Fibroblast of skin of right biceps (primary cell): ENCODE results near the gene NECAB2.

Experiments
- DNase-seq: peaks from one replicate; pipeline ENCODE4 v3.0.0-alpha.2; 2013

NECAB2 gene

DNA sequence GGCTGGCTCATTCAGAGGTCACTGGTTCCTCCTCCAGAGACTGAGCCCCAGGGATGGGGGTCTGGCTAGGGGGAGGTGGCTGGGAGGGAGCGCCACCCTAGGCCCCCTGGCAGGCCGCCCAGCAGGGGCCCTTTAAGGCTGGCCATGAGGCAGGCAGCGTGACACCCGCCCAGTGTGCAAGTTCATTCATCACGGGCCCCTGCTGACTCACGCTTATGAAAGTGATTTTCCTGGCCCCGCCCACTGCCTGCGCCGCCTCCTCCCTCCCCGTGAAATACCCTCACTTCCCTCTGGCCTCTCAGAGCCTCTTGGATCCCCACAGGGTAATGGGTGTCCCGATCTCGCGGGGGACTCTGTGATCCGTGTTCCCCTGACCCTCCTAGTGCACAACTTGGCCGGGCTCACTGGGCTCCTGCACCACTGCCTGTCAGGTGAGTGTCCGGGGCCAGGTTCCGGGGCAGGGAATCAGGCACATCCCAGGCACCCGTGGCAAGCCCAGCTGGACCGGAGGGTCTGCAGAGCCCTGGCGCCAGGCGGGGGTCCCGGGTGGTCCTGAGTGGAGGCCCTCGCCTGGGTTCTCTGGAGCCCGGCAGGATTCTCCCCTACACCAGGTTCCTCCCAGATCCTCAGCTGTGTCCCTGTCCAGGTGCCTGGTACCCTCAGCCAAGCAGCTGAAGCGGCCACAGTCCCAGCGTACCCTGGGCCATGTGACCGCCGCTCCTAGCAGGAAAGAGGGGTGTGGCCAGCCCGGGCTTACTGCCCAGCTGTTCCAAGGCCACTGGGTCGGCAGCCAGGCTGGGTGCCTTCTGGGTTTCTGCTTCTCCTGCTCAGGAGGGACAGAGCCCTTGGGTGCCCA is 14.9 kb upstream of the NECAB2 start, which contains the start of gene OSGIN1:
TSS of gene OSGIN1 (plus strand) at position 301 of the 856 bp plus-strand sequence. CDS start 4,432 bp downstream, outside the sequence.
- peak; percentile 93 for DNase-seq

- peak; percentile 30 for DNase-seq
Observed at GRCh38 chr16:83953796-83954576, 14.1 kb upstream of the NECAB2 start.

DNA sequence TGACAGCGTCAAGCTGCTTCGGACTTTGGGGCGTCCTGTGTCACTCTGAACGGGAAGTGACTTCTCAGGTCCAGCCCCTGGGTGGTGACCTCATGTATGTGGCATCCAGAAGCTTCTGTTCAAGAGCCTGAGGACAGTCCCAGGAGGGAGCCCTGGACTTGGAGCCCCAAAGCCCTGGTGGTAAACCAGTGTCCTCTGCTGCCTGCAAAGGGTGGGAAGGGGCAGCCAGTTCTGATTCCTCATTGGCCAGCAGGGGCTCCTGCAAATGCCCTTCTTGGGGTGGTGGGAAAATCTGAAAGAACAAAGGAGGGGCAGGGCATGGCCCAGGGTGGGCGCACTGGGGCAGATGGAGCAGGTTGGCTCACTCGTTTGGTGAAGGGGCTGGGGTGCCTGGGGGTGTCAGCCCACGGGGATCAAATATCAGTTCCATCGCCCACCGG is 13.4 kb upstream of the NECAB2 start:
- peak; percentile 61 for DNase-seq

DNA sequence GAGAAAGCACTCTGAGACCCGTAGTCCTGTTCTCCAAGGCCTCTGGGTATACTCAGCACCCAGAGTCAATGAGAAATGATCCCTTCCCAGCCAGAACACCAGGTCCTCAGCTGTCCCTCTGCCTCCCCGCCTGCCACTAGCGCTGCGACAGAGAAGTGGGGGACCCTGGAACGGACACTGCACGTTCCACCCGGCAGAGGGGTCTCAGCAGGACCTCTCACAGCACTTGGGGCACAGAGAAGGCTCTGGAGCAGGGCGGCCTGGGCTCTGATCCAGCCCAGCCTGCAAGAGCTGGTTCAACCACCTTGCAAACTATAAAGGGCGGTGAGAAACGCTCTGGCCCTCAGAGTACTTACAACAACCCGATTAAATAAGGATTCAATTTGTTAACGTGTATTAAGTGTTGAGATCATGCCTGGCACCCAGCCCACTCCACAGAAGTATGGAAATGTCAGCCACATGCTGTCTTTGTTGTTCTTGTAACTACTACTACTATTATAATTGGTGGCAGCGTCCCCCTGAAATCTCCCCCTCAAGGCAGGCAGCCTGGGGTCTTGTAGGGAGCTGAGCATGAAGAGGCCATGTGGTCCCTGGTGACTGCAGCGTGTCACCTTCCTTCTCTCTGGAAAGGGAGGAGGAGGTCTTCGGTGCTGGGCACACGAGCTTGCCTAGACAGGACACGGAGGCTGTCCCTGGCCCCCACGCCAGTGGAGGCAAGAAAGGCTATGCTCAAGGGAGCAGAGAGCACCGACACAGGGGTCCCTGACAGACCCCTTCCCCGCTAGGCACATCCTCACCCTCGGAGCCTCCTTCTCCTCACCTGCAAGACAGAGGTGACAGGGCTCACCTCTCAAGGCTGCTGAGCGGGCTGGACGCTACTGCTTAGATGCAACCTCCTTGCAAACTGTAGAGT is 12.6 kb upstream of the NECAB2 start:
- DNase-seq = peak; percentile 59

- peak; percentile 70 for DNase-seq
Observed at GRCh38 chr16:83956336-83957289, 11.4 kb upstream of the NECAB2 start.

DNA sequence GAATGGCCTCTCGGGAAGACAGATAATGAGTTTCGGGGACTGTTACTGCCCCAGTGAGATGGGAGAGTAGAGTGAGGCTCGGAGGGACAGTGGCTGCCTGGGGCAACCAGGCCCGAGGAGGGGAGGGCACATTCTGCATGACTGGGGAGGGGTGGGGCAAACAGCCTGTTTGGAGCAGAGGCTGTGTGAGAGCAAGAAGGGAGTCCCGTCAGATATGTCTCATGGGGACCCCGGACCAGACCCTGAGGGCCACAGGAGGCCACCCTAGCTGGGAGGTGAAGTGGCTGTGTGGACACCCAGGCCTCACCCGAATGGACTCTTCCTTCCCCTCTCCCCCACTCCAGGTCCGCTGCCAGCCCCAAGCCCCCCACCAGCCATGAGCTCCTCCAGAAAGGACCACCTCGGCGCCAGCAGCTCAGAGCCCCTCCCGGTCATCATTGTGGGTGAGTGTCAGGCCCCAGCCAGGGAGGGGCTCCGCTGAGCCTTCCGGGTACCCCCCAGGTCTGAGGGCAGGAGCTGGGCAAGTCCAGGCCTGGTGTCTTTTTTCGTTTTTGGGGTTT is 10.7 kb upstream of the NECAB2 start:
- no peak for DNase-seq

DNA sequence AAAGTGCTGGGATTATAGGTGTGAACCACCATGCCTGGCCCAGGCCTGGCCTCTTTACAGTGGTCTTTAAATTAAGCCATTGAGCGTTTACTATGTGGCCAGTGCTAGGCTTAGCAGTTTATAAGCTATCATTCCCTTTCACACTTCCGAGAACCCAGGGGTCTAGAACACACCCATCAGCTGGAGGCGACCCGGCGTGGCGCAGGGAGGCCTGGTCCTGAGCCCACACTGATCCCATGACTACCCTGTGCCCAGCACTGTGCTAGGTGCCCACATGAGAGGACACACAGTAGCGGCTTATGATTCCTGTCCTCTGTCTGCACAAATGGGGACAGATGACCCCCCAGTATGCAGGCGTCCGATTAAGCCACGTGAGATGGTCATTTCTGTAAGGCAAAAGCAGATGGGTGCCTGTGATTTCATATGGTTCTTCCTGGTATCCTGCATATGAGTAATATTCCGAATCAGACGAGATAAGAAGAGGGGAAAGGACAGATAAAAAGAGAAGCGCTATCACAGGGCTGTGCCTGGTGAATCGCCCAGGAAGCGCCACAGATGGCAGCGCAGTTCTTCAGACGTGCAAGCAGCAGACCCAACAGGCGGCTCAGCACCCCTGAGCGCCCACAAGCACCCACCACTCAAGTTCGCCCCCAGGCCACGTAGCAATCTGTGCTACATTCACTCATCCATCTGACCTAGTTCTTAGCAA is 9.8 kb upstream of the NECAB2 start:
- no peak for DNase-seq

DNA sequence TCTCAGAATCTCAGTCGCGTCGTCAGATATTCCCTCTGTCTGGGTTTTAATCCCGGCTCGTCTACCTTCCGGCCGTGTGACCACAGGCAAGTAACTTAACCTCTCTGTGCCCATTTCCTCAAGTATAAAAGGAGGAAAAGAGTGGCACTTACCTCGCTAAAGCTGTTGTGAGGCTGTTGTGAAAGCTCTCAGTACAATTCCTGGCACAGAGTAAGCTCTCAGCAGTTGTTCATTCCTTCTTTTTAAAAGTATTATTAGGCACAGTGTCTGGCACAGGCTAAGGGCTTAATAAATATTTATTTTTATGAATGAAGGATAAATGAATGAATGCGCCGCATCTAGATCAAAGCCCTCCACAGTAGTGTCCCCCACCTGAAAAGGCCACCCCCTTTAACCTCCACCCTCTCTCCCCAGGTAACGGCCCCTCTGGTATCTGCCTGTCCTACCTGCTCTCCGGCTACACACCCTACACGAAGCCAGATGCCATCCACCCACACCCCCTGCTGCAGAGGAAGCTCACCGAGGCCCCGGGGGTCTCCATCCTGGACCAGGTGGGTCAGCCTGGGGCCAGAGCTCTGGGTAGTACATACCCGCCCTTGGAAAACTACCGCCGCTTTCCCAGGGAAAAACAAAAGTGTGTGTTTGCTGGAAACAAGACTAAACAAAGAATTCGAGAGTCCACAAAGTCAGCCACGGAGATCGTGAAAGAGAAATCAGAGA is 9.0 kb upstream of the NECAB2 start:
- DNase-seq = no peak

GRCh38 chr16:83959656-83960434 is 8.2 kb upstream of the NECAB2 start:
- DNase-seq = no peak

DNA sequence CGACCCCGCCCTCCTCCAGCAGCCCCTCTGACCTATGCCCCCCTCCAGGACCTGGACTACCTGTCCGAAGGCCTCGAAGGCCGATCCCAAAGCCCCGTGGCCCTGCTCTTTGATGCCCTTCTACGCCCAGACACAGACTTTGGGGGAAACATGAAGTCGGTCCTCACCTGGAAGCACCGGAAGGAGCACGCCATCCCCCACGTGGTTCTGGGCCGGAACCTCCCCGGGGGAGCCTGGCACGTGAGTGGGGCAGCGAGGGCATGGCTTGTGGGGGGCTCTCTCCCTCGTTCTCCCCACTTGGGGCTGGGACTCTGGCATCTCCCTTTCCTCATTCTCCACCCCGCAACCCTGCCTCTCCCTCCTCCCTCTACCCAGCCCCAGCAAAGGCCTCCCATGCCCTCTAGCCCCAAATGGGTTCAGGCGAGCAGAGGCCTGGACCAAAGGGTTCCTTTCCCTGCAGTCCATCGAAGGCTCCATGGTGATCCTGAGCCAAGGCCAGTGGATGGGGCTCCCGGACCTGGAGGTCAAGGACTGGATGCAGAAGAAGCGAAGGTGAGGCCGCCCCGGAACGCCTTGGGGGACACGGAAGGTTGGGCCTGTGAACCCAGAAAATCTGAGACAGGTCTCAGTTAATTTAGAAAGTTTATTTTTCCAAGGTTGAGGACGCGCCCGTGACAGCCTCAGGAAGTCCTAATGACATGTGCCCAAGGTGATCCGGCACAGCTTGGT is 7.4 kb upstream of the NECAB2 start:
- no peak for DNase-seq

- DNase-seq = no peak
Observed at GRCh38 chr16:83961591-83961990, 6.5 kb upstream of the NECAB2 start.

GRCh38 chr16:83963277-83964119 is 4.5 kb upstream of the NECAB2 start:
- DNase-seq = no peak

GRCh38 chr16:83964684-83965443 is 3.2 kb upstream of the NECAB2 start:
- no peak for DNase-seq

GRCh38 chr16:83965444-83966152 is 2.4 kb upstream of the NECAB2 start:
- DNase-seq = no peak

GRCh38 chr16:83966153-83966696 is 1.8 kb upstream of the NECAB2 start:
- DNase-seq = no peak

- no peak for DNase-seq
Observed at GRCh38 chr16:83967091-83967490, 953 bp upstream of the NECAB2 start.
